Esophagus muscularis mucosa (tissue), 4 donors: Measurements from ENCODE around the gene TBC1D10B.

Experiments
- EP300 ChIP-seq: sonication (generic); formaldehyde crosslinking; IDR thresholded peaks from one replicate; pipeline ENCODE4 v1.6.1; 2017; ENCODE audit warnings: antibody characterized with exemption
- POLR2AphosphoS5 ChIP-seq, 2 donors: sonication (generic); formaldehyde crosslinking; IDR thresholded peaks; one replicate each; pipeline ENCODE4 v1.6.1; 2017; ENCODE audit warnings: antibody characterized with exemption in 2 of 2
- TF ChIP-seq, protein P1 (sequence below), 3 experiments: fragments of 200-600 bp in 2 of 3; fragments of 450-650 bp in 1 of 3; sonication (generic) in 2 of 3; IDR thresholded peaks; one replicate each; pipeline ENCODE4 v1.5.1; 2017 to 2019; ENCODE audit warnings: antibody characterized with exemption in 3 of 3, mild to moderate bottlenecking in 2 of 3, moderate library complexity in 1 of 3

DNA sequence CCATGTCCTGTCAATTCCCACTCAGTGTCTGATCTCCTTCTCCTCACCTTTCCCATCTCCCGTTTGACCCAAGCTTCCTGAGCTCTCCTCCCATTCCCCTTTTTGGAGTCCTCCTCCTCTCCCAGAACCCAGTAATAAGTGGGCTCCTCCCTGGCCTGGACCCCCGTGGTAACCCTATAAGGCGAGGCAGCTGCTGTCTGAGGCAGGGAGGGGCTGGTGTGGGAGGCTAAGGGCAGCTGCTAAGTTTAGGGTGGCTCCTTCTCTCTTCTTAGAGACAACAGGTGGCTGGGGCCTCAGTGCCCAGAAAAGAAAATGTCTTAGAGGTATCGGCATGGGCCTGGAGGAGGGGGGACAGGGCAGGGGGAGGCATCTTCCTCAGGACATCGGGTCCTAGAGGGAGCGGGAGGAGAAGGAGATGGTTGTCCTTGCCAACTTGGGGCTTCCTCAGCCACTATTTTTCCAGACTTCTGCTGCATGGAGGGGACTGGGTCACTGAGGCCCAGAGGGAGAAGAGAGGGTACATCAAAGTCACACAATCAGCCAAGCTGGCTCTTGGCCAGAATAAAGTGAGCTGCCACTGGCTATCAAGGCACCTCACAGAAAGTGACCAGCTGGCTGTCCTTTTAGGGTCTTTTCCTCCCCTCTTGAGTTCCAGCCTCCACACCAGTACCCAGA lies 1.9 kb upstream of the TBC1D10B start:
- TF ChIP-seq, protein P1, sequence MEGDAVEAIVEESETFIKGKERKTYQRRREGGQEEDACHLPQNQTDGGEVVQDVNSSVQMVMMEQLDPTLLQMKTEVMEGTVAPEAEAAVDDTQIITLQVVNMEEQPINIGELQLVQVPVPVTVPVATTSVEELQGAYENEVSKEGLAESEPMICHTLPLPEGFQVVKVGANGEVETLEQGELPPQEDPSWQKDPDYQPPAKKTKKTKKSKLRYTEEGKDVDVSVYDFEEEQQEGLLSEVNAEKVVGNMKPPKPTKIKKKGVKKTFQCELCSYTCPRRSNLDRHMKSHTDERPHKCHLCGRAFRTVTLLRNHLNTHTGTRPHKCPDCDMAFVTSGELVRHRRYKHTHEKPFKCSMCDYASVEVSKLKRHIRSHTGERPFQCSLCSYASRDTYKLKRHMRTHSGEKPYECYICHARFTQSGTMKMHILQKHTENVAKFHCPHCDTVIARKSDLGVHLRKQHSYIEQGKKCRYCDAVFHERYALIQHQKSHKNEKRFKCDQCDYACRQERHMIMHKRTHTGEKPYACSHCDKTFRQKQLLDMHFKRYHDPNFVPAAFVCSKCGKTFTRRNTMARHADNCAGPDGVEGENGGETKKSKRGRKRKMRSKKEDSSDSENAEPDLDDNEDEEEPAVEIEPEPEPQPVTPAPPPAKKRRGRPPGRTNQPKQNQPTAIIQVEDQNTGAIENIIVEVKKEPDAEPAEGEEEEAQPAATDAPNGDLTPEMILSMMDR (IDR thresholded peaks at IDR 0.05), result no peak
- TF ChIP-seq POLR2AphosphoS5 (IDR thresholded peaks at IDR 0.05) (no peak), EP300 (no peak)
